Jurkat, Clone E6-1 (cell line): ENCODE results near the gene MCOLN3. TPM values are rescaled to one million over a fixed set of nuclear protein-coding genes. Genes with fewer than 3 reads are reported as not detected.

Experiments
- DNase-seq: peaks from one replicate; pipeline ENCODE4 v3.0.0-alpha.2; 2011; ENCODE audit warnings: low read depth, low spot score
- H3K4me3 ChIP-seq: 2 replicates; pipeline ENCODE4 v1.5.1; 2011; ENCODE audit warnings: mild to moderate bottlenecking, low read length, control low read depth, moderate library complexity
- polyA plus RNA-seq: library from polyadenylated mRNA; unstranded; fragments of >200 nt; gene quantifications from one replicate; pipeline ENCODE4 v1.2.1, GENCODE V29; 2012; ENCODE audit warnings: missing spikeins; ENCODE audit not compliant: insufficient read length, insufficient read depth

MCOLN3 gene, protein sequence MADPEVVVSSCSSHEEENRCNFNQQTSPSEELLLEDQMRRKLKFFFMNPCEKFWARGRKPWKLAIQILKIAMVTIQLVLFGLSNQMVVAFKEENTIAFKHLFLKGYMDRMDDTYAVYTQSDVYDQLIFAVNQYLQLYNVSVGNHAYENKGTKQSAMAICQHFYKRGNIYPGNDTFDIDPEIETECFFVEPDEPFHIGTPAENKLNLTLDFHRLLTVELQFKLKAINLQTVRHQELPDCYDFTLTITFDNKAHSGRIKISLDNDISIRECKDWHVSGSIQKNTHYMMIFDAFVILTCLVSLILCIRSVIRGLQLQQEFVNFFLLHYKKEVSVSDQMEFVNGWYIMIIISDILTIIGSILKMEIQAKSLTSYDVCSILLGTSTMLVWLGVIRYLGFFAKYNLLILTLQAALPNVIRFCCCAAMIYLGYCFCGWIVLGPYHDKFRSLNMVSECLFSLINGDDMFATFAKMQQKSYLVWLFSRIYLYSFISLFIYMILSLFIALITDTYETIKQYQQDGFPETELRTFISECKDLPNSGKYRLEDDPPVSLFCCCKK
- polyA plus RNA-seq, result not detected

DNA sequence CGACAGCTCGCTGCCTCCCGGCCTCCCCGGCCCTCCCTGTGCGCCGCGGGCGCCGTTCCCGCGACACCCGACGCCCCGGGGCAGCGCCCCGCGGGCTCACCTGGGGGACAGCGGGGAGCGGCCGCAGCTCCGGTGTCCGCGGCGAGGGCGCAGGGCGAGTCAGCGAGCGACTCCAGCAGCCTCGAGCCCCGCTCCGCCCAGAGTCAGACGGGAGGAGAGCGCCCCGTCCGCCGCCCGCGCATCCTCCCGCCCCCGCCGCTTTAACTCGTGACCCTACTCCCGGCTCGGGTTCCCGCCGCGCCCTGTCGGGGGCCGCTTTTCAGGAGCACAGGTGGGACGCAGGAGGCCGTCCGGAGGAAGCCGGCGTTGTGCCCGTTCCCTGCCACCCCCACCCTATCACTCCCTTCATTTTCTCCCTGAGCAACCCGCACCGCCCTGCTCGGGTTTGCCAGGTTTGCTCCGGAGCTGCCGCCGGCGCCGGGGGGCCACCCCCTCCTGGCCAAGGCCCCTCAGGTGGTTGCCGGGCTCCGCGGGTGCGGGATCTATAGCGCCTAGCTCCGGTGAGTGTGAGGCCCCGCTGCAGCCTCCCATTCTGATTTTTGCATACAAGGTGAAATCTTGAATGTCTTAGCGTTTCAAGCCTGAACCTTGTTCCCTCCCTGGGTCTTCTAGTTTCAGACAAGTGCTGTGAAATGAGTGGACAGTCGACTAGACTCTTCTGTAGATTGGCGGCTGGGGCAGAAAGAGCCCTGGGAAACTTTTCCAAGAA is at the start of gene MCOLN3:
Gene MCOLN3 (minus strand): TSS at position 205 of the 769 bp plus-strand sequence. CDS start 3,140 bp downstream, outside the sequence.
- no peak for DNase-seq

DNA sequence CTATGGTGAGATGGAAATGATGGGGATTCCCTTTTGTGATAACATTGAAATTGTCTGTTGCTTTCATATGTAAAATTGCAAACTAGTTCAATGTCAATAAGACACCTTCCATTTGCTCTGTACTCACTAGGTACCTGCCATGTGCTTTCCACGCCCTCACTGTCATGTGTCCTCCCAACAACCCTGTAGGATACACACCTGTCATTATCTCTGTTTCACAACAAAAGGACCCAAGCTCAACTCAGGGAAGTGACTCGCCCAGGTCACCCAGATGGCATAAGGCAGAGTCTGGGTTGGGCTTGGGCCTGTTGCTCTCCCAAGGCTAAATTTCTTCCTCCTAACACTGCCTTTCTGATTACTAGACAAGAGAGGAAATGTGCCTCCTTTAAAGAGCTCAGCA is 45.3 kb upstream of the MCOLN3 start:
- DNase-seq, result no peak
- no peak overlapping the region for H3K4me3 ChIP-seq

More for the DNA sequence above, at the start of gene MCOLN3:
- no peak within 1 kb of the TSS for H3K4me3 ChIP-seq

DNA sequence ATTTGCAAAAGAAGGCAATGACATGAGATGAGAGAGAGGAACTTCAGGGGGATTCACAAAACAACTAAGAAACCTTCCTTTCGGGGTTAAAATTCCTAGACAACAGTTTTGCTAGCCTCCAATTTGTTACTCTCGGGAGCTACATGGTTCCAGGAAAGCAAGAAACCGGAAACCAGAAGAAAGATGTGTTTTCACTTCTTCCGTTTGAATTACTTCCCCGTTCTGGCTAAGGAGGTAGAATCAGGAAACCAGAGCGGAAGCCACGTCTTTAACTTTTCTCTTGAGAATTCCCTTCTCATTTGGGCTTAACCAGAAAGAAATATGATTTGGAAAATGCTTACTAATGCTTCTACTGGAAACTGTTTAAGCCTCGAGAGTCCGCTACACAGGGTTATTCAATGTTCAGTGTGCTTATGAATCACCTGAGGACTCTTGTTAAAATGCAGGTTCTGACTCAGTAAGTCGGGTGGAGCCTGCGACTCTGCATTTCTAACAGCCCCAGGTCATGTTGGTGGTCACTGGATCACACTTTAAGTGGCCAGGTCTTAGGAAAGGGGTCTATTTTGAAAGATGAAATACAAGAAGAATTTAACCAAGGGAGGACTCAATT is 43.5 kb upstream of the MCOLN3 start:
- H3K4me3 ChIP-seq, result no peak overlapping the region
- DNase-seq, result no peak

DNA sequence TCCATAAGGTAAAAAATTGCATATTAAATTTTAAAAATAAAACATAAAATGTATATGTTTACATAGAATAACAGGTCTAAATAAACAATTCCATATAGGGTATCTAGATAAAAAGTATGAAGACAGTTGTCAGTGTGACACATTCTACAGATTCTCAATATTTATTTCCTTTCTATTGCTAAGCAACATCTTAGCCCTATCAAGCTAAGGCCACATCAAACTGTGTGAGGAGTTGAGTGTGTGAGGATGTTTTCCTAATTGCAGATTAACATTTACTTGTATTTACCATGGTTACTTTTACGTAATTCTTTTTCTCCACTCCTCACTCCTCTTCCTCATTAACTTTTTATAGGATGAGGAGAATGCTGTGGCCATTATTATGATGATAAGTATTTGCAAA is 41.9 kb upstream of the MCOLN3 start:
- DNase-seq, result no peak
- H3K4me3 ChIP-seq, result no peak overlapping the region

DNA sequence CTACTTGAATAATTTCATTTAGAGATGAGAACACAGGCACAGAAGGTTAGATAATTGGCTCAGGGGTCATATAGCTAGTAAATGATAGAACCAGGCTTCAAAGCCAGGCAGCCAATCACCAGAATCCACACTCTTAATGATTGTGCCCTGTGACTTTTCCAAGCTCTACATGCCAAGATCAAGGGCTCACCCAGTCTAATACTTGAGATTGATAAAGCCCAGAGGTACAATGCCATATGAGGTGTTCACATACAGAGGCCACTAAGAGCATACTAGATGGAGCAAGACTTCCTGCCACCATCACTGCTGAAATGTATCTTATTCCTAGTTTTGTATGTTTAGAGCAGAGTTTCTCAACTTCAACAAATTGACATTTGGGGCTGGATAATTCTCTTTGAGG is 40.9 kb upstream of the MCOLN3 start:
- no peak for DNase-seq
- H3K4me3 ChIP-seq, result no peak overlapping the region

DNA sequence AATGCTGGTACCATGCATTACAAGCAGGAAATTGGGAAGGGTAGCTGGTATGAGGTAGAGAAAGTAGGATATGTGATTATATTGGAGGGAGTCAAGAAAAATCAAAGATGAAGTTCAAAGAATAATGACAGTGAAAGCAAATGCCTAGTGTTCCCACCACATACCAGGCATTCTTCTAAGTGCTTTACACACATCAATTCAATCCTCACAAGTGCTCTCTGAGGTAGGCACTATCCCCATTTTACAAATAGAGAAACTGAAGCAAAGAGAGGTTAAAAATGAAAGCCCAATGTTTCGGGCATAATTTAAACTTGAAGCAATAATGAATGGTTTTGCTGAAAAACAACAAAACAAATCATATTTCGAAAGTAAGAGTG is 40.1 kb upstream of the MCOLN3 start:
- no peak overlapping the region for H3K4me3 ChIP-seq
- no peak for DNase-seq

DNA sequence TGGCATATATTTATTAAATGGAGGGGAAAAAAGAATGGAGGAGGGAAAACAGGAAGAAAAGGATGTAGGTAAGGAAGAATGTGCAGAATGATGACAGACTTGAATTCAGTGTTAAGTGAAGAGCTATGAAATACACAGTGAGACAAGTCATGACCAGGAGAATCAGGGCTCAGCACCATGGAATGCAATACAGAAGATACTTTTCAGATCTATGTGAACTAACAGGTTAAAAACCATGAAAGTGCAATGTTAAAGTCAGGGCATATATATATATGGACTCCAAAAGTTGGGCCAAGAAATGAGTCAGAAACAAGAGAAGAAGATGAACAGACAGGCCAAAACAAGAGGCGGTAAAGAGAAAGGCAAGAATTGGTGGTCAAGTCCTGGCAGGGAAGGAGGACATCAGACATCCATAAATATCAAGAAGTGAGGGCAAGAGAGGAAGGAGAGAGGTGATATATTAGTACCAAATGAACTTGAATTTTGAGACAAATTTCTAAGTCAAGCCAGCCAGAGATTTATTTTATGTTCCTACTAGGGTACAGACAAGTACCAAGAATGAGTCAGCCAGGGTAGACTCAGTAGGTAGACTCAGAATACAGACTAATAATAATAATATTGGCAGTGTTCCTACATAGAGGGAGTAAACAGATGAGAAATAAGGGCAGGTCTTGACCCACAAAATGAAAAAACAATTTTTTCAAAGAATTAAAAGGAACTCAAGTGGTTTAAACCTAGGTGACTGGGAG is 39.5 kb upstream of the MCOLN3 start:
- no peak for DNase-seq
- H3K4me3 ChIP-seq, result no peak overlapping the region

DNA sequence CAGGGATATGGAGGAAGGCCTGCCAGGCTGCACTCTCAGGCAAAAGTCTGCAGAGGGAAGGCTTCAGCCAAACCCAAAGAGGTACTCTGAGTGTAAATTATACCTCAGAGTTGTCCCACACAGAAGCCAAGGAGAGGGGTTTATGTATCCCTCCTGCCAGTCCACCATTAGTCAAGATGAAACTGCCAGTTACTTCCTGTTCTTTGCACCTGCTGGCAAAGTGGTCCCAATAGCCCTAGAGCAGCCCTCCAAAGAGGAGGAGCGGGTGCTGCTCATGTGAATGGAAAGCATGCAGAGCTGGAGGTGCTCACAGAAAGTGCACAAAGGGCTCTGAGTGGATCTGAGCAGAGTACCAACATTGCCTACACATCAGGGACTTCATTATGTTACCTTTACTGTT is 37.1 kb upstream of the MCOLN3 start:
- no peak for DNase-seq
- H3K4me3 ChIP-seq, result no peak overlapping the region

DNA sequence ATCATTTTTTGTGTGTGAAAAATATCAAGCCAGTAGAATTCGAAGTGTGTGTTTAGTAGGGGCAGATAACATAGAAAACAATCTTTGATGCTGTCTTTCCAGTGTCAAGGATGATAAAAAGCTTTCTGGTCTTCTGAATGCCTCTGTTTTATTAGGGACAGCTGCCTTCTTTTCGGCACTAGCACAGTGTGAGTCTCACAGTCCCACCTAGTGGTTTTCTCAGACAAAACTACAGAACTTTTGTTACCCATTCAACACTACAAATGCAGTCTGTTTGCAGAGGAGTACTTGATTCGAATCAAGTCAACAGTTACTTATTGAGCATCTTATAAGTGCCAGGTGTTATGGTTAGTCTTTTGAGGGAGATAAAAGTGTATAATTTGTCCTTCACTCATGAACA is 30.6 kb upstream of the MCOLN3 start:
- H3K4me3 ChIP-seq, result no peak overlapping the region
- no peak for DNase-seq

DNA sequence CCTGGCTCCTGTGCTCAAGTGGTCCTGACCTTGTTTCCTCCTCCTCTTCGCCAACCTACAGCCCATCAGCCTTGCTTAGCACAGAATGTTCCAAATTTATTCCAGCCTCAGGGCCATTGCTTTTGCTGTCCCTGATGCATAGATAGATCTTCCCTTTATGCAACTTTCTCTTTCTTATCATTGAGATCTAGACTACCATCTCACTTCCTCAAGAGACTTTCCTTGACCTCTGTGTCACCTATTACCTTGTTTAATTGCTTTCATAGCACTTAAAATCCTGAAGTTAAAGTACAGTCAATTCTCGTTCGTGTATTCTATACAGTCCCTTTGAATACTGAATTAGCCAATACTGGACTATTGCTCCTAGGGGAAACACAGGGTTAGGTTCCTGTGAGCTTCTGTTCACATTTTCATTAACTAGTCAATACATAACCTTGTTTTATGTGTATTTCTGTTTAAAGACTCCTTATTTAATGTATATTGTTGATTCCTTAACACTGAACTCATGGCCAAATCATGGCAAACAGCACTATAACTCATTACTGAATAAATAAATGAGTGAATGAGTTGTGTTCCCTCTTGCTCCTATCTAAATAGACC is 26.2 kb upstream of the MCOLN3 start:
- H3K4me3 ChIP-seq, result no peak overlapping the region
- DNase-seq, result no peak

DNA sequence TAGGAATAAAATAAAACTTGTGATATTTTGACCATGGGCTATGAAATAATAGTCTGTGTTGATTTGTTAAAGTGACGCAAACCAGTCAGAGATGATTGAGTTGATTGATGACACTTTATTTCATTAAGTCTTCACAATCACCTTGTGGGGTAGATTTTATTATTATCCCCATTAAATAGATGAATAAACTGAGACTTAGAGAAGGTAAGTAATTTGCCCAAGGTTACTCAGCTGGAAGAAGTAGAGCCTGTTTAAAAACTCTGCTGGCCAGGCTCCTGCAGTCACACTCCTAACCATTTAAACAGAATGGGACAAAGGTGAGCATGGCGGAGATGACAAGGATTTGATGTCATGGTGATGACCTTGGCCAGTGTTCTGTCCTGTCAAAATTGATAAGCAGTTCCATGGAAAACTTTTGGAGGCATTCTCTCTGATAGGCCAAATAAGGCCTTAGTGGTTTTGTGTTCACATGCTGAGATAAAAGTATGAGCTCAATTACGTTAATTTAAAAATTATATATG is 22.7 kb upstream of the MCOLN3 start:
- no peak for DNase-seq
- no peak overlapping the region for H3K4me3 ChIP-seq

DNA sequence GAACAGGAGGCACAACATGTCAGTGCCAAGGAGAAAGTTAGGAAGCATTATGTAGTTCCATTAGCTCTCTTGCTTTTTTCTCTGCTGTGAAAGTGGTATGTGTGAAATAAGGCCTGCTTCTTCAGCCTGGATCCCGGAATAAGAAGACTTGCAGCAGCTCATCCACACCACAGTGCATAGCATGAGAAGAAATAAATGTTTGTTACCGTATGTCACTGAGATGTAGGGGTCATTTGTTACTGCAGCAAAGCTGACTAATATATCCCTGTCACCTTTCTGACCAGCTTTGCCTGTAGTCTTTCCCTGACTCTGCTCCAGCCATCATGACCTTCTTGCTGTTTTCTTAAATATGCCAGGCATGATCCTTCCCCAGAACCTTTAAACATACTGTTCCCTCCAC is 20.5 kb upstream of the MCOLN3 start:
- H3K4me3 ChIP-seq, result no peak overlapping the region
- DNase-seq, result no peak

DNA sequence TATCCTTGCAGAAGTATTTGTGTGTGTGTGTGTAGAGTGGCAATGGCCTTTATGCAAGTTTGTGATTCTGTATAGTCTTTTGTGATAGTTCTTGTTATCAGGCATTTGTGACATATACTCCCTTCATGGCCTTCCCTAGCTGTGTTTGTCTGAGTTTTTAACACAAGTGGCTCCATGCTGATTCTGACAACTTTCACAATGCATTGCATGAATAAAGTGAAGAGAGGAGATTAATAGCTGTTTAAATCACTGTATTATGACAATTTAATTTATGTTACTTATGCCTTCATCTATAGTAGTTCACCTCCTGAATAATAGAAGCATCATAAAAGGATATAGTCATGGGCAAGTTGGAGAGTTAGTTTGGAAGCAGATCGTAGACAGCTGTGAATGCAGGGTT is 17.2 kb upstream of the MCOLN3 start:
- DNase-seq, result no peak

DNA sequence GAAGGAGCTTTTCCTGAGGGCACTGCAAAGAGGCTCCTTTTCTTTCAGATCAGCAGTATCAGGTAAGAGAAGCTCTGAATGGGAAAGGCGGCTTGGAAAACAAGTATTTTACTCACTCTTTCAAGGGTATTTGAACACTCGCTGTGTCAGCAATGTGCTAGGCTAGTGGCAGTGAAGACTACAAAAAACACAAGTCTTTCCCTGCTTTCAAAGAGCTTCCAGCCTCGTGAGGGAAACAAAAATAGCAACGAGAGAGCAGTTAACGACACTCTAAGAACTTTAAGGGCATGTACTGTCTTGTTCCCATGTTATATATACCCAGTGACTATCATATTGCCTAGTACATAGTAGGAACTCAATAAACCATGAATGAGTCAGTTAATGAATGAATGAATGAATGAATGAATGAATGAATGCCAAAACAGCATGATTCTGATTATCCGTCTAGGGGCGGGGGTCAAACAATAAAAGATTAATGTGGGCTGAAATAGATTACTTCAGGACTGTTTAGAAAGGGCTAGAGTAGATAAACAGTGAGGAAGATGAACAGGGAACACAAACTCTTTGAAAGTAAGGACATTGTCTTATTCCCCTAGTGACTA is 14.2 kb upstream of the MCOLN3 start:
- no peak for DNase-seq
- H3K4me3 ChIP-seq, result peak overlapping the region; percentile 44

More for the DNA sequence above, 17.2 kb upstream of the MCOLN3 start:
- no peak overlapping the region for H3K4me3 ChIP-seq

DNA sequence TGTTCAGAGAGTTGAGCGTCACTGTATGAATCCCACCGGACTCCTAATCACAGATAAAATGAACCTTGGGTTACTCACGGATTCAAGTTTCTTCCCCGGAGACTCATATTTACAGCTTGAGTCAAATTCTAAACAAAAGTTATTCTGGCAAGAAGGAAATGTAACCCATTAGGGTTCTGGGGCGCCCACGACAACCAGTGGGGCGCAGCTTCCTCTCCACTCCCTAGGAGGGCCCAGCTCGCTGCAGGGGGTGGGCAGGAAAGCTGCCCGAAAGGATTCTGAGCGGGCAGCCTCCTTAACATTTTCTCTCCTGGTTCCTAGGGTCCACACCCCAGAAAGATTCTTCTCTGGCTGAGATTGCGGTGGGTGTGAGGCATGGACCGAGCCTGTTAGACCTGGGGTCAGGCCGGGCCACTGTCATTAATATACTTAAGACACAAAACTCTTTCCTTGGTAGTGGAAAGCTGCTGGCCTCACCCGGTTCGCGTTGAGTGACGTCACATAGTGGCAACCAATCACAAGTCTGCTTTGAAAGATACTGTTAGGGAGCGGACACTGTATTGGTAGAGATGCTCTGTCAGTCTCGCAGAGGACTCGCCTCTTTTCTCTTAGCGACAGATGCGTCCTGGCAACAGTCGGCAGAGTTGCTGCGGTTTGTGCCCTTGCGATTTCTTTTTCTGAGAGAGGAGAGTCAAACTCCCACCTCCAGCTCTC is 13.6 kb upstream of the MCOLN3 start:
- peak overlapping the region; percentile 44 for H3K4me3 ChIP-seq
- peak; percentile 92 for DNase-seq

DNA sequence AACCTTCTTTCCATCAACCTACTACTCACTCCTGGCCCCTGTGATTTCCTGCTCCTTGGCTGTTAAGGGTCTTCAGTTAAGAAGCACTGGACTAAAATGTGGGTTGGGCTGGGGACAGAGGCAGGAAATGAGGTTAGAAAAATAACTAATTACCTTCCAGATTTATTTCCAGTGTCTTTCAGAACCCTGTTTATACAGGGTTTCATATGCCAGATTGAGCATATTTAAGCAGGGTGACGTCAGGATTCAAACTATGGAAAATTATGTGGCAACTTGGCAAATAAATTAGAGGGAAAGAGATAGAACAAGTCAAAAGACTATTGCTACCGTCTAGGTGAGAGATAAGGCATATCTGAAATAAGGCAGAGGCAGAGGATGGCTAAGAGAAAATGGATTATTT is 11.7 kb upstream of the MCOLN3 start:
- H3K4me3 ChIP-seq, result no peak overlapping the region
- no peak for DNase-seq

DNA sequence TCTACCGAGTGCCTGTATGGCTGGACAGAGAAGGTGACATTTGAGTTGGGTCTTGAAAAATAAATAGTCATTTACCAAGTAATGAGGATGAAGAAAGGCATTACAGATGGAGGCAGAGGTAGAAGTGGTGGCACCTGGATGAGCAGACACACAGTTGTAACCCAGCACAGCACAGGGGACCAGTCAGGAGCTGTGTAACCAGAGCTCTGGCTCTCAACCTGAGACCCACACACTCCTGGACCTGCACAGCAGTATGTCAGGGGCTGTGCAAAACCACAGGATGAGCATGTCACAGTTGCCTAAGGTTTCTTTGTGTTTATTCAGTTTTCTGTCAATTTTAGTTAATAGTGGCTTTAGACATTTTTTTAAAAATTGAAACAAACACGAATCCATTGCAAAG is 11.3 kb upstream of the MCOLN3 start:
- H3K4me3 ChIP-seq, result no peak overlapping the region
- DNase-seq, result no peak

DNA sequence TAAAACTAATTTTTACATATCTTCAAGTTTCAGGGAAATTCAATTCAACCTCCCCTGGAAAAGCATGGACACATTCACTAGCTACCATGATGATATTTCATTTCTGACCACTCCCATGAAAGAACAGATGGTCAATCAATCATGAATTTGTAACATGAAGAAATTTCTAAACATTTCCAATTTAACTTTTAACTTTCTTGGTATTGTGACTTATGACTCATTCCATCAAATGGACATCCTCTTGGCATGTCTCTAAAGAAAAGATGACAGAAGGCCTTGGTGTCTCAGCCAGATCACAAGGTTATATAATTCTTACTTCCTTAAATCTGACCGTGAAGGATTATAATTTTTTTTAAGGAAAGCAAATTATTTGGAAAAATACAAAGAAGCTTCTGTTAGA is 10.5 kb upstream of the MCOLN3 start:
- H3K4me3 ChIP-seq, result no peak overlapping the region
- no peak for DNase-seq
